Heart right ventricle (tissue), 16 donors: ENCODE measurements around the gene MUC20. TPM values are rescaled to one million over a fixed set of nuclear protein-coding genes. Genes with fewer than 3 reads are reported as not detected.
"Not testable (repeated sequence)": the region's sequence is repeated elsewhere in the genome, so short reads cannot be mapped to it uniquely, and the experiment has no call there.

Experiments used
- ATAC-seq, 8 donors: fragments of 200-7000 bp; cut with Tn5 transposase; one replicate each; pipeline ENCODE4 v1.9.1; 2020; ENCODE audit warnings: mild to moderate bottlenecking in 8 of 8, moderate library complexity in 8 of 8, moderate number of reproducible peaks in 1 of 8
- DNase-seq, 2 donors: peaks; one replicate each; pipeline ENCODE4 v3.0.0-alpha.2; 2020
- H3K27ac ChIP-seq, 10 donors: fragments of 200-600 bp; sonication (generic) in 2 of 10; one replicate each; pipeline versions ENCODE4 v1.5.0 to v1.8.0; 2020 to 2022; ENCODE audit warnings: mild to moderate bottlenecking in 3 of 10
- H3K27me3 ChIP-seq, 7 donors: fragments of 200-600 bp; one replicate each; pipeline ENCODE4 v1.8.0; 2021 to 2022; ENCODE audit warnings: mild to moderate bottlenecking in 2 of 7
- H3K36me3 ChIP-seq, 9 donors: fragments of 200-600 bp; sonication (generic) in 1 of 9; one replicate each; pipeline versions ENCODE4 v1.5.0 to v1.8.0; 2020 to 2022; ENCODE audit warnings: mild to moderate bottlenecking in 2 of 9
- H3K4me1 ChIP-seq, 9 donors: fragments of 200-600 bp; sonication (generic) in 1 of 9; one replicate each; pipeline versions ENCODE4 v1.5.0 to v1.8.0; 2020 to 2022; ENCODE audit warnings: mild to moderate bottlenecking in 4 of 9
- H3K4me3 ChIP-seq, 10 donors: fragments of 200-600 bp; sonication (generic) in 2 of 10; one replicate each; pipeline versions ENCODE4 v1.5.0 to v1.8.0; 2020 to 2022; ENCODE audit warnings: mild to moderate bottlenecking in 7 of 10, moderate library complexity in 2 of 10
- H3K9me3 ChIP-seq, 11 donors: fragments of 200-600 bp in 10 of 11; sonication (generic) in 2 of 11; one replicate each; pipeline versions ENCODE4 v1.5.0 to v1.8.0; 2013 to 2022; ENCODE audit warnings: mild to moderate bottlenecking in 2 of 11, control low read depth in 1 of 11, moderate library complexity in 1 of 11
- CTCF ChIP-seq, 9 donors: fragments of 200-600 bp; sonication (generic) in 2 of 9; IDR thresholded peaks; one replicate each; pipeline versions ENCODE4 v1.5.0 to v1.8.0; 2021 to 2022; ENCODE audit warnings: antibody characterized with exemption in 9 of 9, mild to moderate bottlenecking in 5 of 9, moderate library complexity in 1 of 9
- WGBS, 2 donors: extraction: QIAGEN DNeasy Blood & Tissue Kit; methylation state at CpG; one replicate each; pipeline ENCODE4 v1.1.7; 2013; ENCODE audit warnings: inconsistent platforms in 1 of 2; 5-methylcytosine and 5-hydroxymethylcytosine counted together
- intact Hi-C, 10 donors: fragments of 100-400 bp; cut with DNase I; formaldehyde crosslinking; loops; one replicate each; pipeline versions ENCODE4 v1.11.1 to v1.14.2; 2022
- polyA plus RNA-seq, 2 donors: library from polyadenylated mRNA; stranded (reverse); fragments of 200-250 nt; gene quantifications; one replicate each; pipeline ENCODE4 v1.2.3, GENCODE V29; 2013
- total RNA-seq, 10 donors: library from RNA; stranded (reverse); fragmentation: NEBNext Ultra II Directional in 3 of 10; extraction: Animal tissue kit (Norgen Biotek cat#: 25700) in 3 of 10; gene quantifications; one replicate each; pipeline versions ENCODE4 v1.2.1 to v1.2.4, GENCODE V29; 2021 to 2023
- donor health status: Arrhythmogenic right ventricular cardiomyopathy.
- donor health status: ischemic (EF 13 %, LVEDD 7.1; RV severe dilation, severe dysfunction).
- donor health status: healthy with polysubstance abuse.
- donor health status: DM: no; HTN: yes; CAD: no.
- donor health status: DM: no; HTN: no; CAD: no.
- donor health status: ischemic (EF 25% LVEDD 6.9; RV normal size, moderate dysfunction).
- donor health status: ischemic (EF 25% LVEDD 5.7; RV mildly dilated, moderate dysfunction).
- donor health status: healthy.
- donor health status: DM: yes; HTN: yes; CAD: no.
- donor health status: Ischemic cardiomyopathy.
- donor health status: ischemic (EF 35%, LVEDD 5.7; RV mildly dilated, moderate dysfunction).
- donor health status: nonischemic (EF 11% LVEDD 7.7; RV severe dilation, severe dysfunction).
- donor health status: DM: yes; HTN: yes; CAD: no.
- donor health status: PGD.
- donor health status: ischemic (EF 29% LVEDD 5.4; RV normal size, mild dysfunction).
- donor health status: nonischemic (EF 23%, LVEDD 6.1; RV moderate dilation, normal function).

MUC20 gene
- total and polyA plus RNA-seq, 12 donors, result 0.36 to 7.6 (median 2.5) TPM

- H3K4me3 ChIP-seq, H3K27ac ChIP-seq, H3K4me1 ChIP-seq, DNase-seq, H3K9me3 ChIP-seq, H3K36me3 ChIP-seq: not testable (repeated sequence)
- intact Hi-C loops, result loop anchor here in 1 of 10 donors (10.0 kb wide), 1 partner anchor 108 kb away; no protein-coding TSS in a partner anchor
- 83 to 87% methylated on average over 16 to 19 of the region's 21 CpGs for WGBS, 2 donors
- peak in 3 of 8 donors; percentile 10 to 20 (median 10) for ATAC-seq
- H3K27me3 ChIP-seq, result peaks cover 0 to 15% (median 0%) of the 10 kb centered on the region in 7 donors
Observed at GRCh38 chr3:195722139-195722995, 1.6 kb downstream of the MUC20 start.

DNA sequence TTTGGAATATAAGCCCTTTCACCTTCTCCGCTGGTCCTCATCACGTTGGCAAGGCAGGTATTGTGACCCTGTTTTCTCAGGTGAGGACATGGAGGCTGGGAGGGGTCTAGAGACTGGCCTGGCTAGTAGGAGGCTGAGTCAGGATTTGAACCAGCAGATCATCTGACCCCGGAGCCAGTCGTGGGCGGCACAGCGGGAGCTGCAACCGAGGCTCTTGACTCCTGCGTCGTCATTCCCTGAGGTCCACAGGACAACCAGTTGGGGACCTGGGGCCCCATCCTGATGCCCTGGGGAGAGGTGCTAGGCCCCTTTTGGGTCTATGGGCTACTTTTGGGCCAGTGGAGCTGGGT, 2.2 kb downstream of the MUC20 start:
- not testable (repeated sequence) for H3K4me1 ChIP-seq, H3K4me3 ChIP-seq, DNase-seq, ATAC-seq, H3K36me3 ChIP-seq, H3K9me3 ChIP-seq, H3K27ac ChIP-seq
- 70 to 73% methylated on average over 7 of the region's 9 CpGs for WGBS, 2 donors
- intact Hi-C loops, result loop anchor here in 1 of 10 donors (10.0 kb wide), 1 partner anchor 108 kb away; no protein-coding TSS in a partner anchor
- peaks cover 0 to 18% (median 0%) of the 10 kb centered on the region in 7 donors for H3K27me3 ChIP-seq

GRCh38 chr3:195724363-195724762, 3.6 kb downstream of the MUC20 start:
- H3K36me3 ChIP-seq, ATAC-seq, H3K27ac ChIP-seq, H3K4me1 ChIP-seq, H3K4me3 ChIP-seq, DNase-seq, H3K9me3 ChIP-seq: not testable (repeated sequence)
- H3K27me3 ChIP-seq, result peaks cover 0 to 18% (median 1%) of the 10 kb centered on the region in 7 donors
- intact Hi-C loops, result loop anchor here in 1 of 10 donors (10.0 kb wide), 1 partner anchor 110 kb away; no protein-coding TSS in a partner anchor
- WGBS, 2 donors, result no CpG with 5 or more reads among the region's 13 CpGs

DNA sequence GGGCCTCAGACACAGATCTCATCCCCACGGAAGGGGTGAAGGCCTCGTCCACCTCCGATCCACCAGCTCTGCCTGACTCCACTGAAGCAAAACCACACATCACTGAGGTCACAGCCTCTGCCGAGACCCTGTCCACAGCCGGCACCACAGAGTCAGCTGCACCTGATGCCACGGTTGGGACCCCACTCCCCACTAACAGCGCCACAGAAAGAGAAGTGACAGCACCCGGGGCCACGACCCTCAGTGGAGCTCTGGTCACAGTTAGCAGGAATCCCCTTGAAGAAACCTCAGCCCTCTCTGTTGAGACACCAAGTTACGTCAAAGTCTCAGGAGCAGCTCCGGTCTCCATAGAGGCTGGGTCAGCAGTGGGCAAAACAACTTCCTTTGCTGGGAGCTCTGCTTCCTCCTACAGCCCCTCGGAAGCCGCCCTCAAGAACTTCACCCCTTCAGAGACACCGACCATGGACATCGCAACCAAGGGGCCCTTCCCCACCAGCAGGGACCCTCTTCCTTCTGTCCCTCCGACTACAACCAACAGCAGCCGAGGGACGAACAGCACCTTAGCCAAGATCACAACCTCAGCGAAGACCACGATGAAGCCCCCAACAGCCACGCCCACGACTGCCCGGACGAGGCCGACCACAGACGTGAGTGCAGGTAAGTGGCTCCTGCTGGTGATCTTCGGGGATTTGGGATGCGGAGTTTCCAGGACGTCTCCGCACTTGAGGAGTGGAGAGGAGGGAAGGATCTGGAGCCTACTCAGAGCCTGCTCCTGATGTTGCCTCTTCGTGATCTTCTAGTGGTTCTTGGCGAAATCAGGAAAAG, 5.3 kb downstream of the MUC20 start:
- not testable (repeated sequence) for H3K9me3 ChIP-seq, H3K4me1 ChIP-seq, DNase-seq, H3K4me3 ChIP-seq, H3K27ac ChIP-seq
- ATAC-seq, result peak in 3 of 8 donors; percentile 16 to 43 (median 27)
- intact Hi-C loops, result loop anchor here in 3 of 10 donors (5.0 to 10.0 kb wide), 2 partner anchors 109 to 111 kb away; no protein-coding TSS in a partner anchor
- 85 to 92% methylated on average over 32 of the region's 32 CpGs for WGBS, 2 donors
- H3K36me3 ChIP-seq, result peaks cover 0 to 18% (median 0%) of the 10 kb centered on the region in 9 donors
- H3K27me3 ChIP-seq, result peaks cover 0 to 18% (median 6%) of the 10 kb centered on the region in 7 donors

DNA sequence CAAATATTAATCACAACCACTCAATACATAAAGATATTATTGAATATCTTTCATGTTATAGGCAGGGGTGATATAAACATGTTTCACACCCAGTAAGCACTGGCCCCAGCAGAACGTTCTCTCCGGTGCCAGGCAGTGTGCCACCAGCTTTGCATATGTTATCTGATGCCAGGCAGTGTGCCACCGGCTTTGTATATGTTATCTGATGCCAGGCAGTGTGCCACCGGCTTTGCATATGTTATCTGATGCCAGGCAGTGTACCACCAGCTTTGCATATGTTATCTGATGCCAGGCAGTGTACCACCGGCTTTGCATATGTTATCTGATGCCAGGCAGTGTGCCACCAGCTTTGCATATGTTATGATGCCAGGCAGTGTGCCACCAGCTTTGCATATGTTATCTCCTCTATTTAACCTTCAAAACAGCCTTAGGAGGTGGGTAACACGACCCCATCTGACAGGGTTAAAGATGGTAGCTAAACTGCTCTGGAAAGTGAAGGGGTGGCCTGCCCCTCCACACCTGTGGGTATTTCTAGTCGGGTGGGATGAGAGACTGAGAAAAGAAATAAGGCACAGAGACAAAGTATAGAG, 6.9 kb downstream of the MUC20 start:
- H3K36me3 ChIP-seq, result peaks cover 0 to 34% (median 0%) of the 10 kb centered on the region in 9 donors
- no peak for DNase-seq
- H3K4me3 ChIP-seq, result no peak overlapping the region
- intact Hi-C loops, result loop anchor here in 5 of 10 donors (2.0 to 10.0 kb wide), 3 partner anchors 17 to 113 kb away; no protein-coding TSS in a partner anchor
- no peak for ATAC-seq
- no peak overlapping the region for H3K27ac ChIP-seq
- no peaks in the 10 kb centered on the region for H3K4me1 ChIP-seq
- peaks cover 0 to 18% (median 6%) of the 10 kb centered on the region in 7 donors for H3K27me3 ChIP-seq
- no peaks in the 10 kb centered on the region for H3K9me3 ChIP-seq
- WGBS, 2 donors, result 60 to 63% methylated on average over 7 of the region's 7 CpGs
- TF ChIP-seq CTCF (IDR thresholded peaks at IDR 0.05), result no peak

- WGBS, 2 donors, result 94 to 97% methylated on average over 4 of the region's 5 CpGs
- not testable (repeated sequence) for DNase-seq, H3K4me1 ChIP-seq, H3K4me3 ChIP-seq, H3K9me3 ChIP-seq, ATAC-seq, H3K27ac ChIP-seq
- Histone ChIP-seq H3K27me3 (peaks cover 0 to 18% (median 6%) of the 10 kb centered on the region in 7 donors), H3K36me3 (peaks cover 0 to 45% (median 0%) of the 10 kb centered on the region in 9 donors)
- intact Hi-C loops, result loop anchor here in 5 of 10 donors (2.0 to 10.0 kb wide), 3 partner anchors 16 to 114 kb away; no protein-coding TSS in a partner anchor
Observed at GRCh38 chr3:195728789-195729188, 8.0 kb downstream of the MUC20 start.
